ENCODE measurements around the gene DHX16.

DNA sequence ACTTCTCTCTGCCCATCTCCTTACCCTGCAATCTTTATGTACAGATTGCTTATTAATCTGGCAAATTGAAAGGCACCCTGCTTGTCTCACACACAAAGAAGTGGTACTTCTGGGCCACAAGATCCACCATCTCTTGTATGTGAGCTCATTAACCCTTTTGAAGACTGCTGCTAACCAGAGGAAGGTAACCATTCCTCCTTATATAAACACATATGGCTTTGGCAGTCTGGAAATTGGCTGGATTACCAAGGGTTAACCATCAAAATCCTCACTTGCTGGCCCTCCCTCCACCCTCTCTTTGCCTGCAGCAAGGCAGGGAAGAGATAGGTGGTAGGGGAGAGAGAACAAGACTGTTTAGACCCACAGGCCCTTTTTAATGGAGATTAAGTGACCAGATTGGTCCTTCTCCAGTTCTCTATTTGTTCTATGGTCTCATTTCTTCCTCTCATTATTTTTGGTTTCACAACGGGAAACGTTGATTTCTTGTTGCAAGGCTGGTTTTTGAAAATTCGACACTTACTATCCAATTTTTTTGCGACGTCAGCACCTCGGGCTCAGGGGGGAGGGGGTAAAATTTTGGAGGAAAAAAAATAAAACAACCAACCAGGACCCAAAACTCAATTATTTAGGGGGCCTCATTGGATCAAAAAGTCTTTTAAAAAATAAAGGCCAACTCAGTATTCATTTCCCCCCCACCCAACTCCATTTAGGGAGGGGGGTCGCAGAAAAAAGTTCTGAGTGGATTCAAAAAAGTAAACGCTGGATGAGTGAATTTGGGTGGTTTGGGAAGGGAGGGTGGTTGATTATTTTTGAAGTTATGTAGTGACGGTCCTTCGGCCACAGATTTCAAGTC lies 56.6 kb downstream of the DHX16 start:
- TF ChIP-seq, protein P1, sequence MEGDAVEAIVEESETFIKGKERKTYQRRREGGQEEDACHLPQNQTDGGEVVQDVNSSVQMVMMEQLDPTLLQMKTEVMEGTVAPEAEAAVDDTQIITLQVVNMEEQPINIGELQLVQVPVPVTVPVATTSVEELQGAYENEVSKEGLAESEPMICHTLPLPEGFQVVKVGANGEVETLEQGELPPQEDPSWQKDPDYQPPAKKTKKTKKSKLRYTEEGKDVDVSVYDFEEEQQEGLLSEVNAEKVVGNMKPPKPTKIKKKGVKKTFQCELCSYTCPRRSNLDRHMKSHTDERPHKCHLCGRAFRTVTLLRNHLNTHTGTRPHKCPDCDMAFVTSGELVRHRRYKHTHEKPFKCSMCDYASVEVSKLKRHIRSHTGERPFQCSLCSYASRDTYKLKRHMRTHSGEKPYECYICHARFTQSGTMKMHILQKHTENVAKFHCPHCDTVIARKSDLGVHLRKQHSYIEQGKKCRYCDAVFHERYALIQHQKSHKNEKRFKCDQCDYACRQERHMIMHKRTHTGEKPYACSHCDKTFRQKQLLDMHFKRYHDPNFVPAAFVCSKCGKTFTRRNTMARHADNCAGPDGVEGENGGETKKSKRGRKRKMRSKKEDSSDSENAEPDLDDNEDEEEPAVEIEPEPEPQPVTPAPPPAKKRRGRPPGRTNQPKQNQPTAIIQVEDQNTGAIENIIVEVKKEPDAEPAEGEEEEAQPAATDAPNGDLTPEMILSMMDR (IDR thresholded peaks at IDR 0.05; ENCODE audit: low read length), result no peak
- no peak for TF ChIP-seq EZH2 (IDR thresholded peaks at IDR 0.05; ENCODE audit: borderline replicate concordance, low read length)

All from OCI-LY1 (cell line).